ENCODE measurements around the gene TC2N.
"Not testable (repeated sequence)": the region's sequence is repeated elsewhere in the genome, so short reads cannot be mapped to it uniquely, and the experiment has no call there.

TC2N gene

GRCh38 chr14:91888641-91889476 lies 21.5 kb upstream of the TC2N start:
- DNase-seq, result no peak

- no peak for DNase-seq
These were observed 19.6 kb upstream of the TC2N start for GRCh38 chr14:91886961-91887360.

DNA sequence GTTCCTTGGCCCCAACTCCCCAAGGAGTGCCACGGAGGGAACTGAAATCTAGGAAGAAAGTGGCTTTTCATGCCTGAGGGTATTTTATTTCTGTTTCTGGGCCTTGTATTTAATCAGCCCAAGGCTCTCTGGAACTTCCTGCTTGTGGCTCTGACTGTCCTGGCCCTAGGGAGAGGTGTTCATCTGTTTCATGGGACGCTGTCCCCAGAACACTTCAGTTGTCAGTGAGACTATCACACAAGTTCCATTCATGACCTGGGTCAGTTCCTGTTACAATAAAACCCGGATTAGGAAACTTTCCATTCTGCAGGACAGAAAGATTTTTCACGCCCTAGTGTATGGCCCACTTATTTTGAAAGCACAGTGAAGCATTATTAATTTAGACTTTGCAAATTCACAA lies 18.5 kb upstream of the TC2N start:
- no peak for DNase-seq

GRCh38 chr14:91885113-91885712 lies 17.9 kb upstream of the TC2N start:
- DNase-seq, result no peak

- no peak for DNase-seq
These were observed 17.3 kb upstream of the TC2N start for GRCh38 chr14:91884664-91885063.

DNA sequence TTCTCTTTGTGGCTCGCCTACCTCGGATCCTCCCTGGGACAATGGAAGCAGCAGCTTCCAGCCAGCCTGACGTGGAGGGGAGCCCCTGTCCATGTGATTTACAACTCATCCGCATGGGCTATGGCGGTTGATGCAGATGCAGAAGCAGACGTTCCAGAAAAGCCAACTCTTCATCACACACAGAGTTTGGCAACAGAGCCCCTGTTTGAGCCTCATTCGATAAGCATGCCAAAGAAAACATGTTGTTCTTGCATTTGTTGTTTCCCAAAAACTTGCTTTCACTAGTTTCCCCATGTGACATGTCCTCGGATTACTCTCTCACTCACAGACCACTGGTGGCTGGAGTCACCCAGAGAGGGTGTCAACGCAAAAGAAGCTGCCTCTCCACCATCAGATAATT lies 16.4 kb upstream of the TC2N start:
- no peak for DNase-seq

- DNase-seq, result no peak
These were observed 15.4 kb upstream of the TC2N start for GRCh38 chr14:91882776-91883175.

DNA sequence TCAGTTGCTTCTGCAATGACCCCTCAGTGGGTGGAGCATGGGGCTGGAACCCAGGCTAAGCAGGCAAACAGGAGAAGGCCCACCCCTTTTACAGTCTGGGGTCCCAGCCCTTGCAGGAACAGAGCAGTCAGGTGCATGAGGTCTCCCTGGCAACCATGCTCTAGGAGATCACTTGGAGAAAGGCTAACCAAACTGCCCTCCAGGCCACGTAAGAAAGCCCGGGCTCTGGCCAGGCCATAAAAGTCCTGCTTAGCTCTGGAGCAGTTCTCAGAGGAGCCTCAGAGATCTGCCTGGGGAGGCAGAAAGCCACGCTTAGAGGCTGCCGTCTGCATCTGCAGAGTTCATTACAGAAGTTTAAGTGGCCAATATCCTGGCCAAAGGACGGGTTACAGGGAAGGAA lies 15.0 kb upstream of the TC2N start:
- no peak for DNase-seq

DNA sequence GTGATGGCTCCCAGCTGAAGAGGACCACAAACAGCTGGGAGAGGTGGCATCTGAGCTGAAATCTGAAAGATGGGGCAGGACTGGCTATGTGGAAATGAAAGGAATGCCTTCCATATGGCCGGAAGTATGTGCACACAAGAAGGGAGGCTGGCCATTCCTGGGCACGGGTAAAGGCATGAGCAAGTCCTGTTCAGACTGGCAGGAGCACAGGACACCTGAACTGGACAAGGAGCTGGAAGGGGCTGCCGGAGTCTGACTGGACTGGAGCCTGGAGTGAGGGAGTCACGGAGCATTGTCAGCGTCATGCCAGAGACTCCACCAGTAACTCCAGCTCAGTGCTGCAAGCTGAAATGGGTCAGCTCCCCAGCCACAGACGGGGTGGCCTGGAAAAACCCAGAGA lies 11.9 kb upstream of the TC2N start:
- no peak for DNase-seq

- no peak for DNase-seq
These were observed 10.9 kb upstream of the TC2N start for GRCh38 chr14:91878274-91878673.

DNA sequence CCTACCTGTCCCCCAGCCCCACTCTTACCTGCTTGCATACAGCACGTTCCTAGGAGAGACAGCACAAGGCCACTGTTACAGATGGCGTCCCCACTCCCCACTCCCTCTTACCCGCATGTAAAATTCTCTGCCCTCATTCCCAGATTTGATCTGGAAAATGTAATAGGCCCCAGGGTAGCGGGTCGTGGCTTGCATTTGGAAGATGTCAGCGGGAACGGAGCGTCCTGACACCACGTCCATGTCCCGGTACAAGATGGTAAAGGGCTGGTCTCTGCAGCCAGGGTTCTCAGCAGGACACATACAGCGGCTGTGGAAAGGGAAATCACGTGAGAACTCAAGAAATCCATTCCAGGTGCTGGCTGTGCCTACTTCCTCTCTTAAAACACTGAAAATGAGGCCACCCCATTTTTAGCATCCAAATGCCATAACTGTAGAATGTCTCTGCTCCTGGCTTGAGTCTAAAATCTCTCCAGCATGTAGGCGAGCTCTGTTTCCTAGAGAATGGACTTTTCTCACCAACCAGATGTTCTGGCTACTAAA lies 10.1 kb upstream of the TC2N start:
- DNase-seq, result no peak

DNA sequence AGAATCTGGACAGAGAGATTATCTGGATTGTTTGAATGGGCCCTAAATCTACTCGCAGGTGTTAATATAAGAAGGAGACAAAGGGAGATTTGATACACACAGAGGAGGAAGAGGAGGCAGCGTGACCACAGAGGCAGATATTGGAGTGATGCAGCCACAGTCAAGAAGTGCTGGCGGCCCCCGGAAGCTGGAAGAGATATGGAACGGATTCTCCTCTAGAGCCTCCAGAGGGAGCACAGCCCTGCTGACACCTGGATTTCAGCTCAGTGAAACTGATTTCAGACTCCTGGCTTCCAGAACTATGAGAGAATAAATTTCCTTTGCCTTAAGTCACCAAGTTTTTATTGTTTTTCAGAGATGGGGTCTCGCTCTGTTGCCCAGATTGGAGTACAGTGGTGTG lies 9.2 kb upstream of the TC2N start:
- no peak for DNase-seq

- no peak for DNase-seq
These were observed 8.4 kb upstream of the TC2N start for GRCh38 chr14:91875525-91876286.

DNA sequence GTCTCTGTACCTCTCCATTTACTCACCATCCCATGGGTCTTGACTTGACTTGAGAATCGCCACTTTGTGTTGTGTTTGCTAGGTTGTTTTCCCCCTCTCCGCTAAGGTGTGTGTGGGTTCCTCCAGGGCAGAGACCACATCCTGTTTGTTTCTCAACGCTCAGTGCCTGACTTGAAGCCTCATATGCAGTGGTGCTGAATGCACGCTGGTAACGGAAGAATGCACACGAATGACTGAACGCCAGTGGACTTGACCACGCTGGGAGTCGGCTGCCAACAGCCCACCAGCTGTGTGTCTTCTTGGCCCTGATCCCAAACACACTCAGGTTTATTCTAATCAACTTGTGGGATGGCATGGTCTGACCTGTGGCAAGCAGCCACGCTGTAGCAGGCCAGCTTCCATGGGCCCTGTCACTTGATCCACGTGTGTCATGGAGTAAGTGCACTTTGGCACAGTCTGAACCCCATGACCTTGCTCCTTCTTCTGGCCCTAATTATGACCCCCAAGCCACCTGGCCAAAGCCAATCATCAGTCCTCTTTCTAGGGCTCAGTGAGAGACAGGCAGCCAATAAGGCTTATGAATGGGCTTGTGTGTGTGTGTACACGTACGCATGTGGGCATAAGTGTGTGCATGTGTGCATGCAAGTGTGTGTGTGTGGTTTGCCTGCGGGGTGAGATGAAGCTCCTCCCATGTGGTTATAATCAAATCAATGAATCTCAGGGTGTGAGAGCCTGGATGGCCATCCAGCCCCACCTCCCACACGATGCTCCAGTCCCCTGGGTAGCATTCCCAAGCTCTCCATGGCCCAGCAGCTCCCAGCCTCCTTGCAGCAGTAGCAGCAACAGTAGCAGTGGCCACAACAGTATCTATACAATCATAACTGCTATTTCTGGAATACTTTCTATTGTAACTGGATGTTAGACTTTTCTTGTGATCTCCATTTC lies 6.4 kb upstream of the TC2N start:
- peak; percentile 37 for DNase-seq

- DNase-seq, result no peak
These were observed 5.5 kb upstream of the TC2N start for GRCh38 chr14:91872517-91873470.

GRCh38 chr14:91872011-91872501 lies 4.7 kb upstream of the TC2N start:
- peak; percentile 42 for DNase-seq

GRCh38 chr14:91871401-91871800 lies 4.1 kb upstream of the TC2N start:
- not testable (repeated sequence) for DNase-seq

DNA sequence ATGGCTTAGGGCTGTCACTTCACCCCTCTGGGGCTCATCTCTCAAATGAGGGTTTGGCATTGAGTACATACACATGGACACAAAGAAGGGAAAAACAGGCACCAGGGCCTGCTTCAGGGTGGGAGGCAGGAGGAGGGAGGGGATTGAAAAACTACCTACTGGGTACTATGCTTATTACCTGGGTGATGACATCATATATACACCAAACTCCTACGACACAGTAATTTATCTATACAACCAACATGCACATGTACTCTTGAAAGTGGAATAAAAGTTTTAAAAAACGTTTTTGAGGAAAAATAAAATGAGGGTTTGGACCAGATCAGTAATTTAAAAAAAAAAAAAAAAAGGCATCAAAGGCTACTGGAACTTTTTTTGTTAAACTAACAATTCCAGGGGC lies 3.6 kb upstream of the TC2N start:
- DNase-seq, result no peak

GRCh38 chr14:91870001-91870400 lies 2.7 kb upstream of the TC2N start:
- DNase-seq, result peak; percentile 52

GRCh38 chr14:91869556-91869955 lies 2.2 kb upstream of the TC2N start:
- no peak for DNase-seq
